HepG2 (cell line): Measurements from ENCODE around the gene MISFA. TPM values are rescaled to one million over a fixed set of nuclear protein-coding genes. Genes with fewer than 3 reads are reported as not detected.

Source experiments
- ATF1 ChIP-seq: IDR thresholded peaks from 2 replicates; pipeline ENCODE4 v1.6.1; 2016; ENCODE audit warnings: mild to moderate bottlenecking, control low read depth
- BRCA1 ChIP-seq: sonication (generic); formaldehyde crosslinking; IDR thresholded peaks from 2 replicates; pipeline ENCODE4 v1.4.0; 2020; ENCODE audit warnings: missing genetic modification reagents
- CHCHD3 ChIP-seq: sonication (generic); formaldehyde crosslinking; IDR thresholded peaks from 2 replicates; pipeline ENCODE4 v1.8.0; 2022; ENCODE audit warnings: mild to moderate bottlenecking, missing genetic modification reagents, moderate library complexity
- DR1 ChIP-seq: sonication (generic); formaldehyde crosslinking; IDR thresholded peaks from 2 replicates; pipeline ENCODE4 v1.8.0; 2021; ENCODE audit warnings: mild to moderate bottlenecking, missing genetic modification reagents, inconsistent platforms
- EEA1 ChIP-seq: sonication (generic); formaldehyde crosslinking; IDR thresholded peaks from 2 replicates; pipeline ENCODE4 v1.5.1; 2020; ENCODE audit warnings: mild to moderate bottlenecking, missing genetic modification reagents, borderline replicate concordance
- EED ChIP-seq: sonication (generic); formaldehyde crosslinking; IDR thresholded peaks from 2 replicates; pipeline ENCODE4 v1.5.0; 2020; ENCODE audit warnings: mild to moderate bottlenecking, missing genetic modification reagents
- ELF4 ChIP-seq: sonication (generic); formaldehyde crosslinking; IDR thresholded peaks from 2 replicates; pipeline ENCODE4 v1.5.0; 2020; ENCODE audit warnings: missing genetic modification reagents, mild to moderate bottlenecking, moderate library complexity, borderline replicate concordance
- EP300 ChIP-seq, 3 experiments: sonication (generic) in 1 of 3; formaldehyde crosslinking in 1 of 3; IDR thresholded peaks; 2 replicates each; pipeline versions ENCODE4 v1.5.1 to v1.6.1; 2011 to 2020; ENCODE audit warnings: low read depth in 2 of 3, low read length in 2 of 3, borderline replicate concordance in 1 of 3, improper control_type of control experiment in 1 of 3, mild to moderate bottlenecking in 1 of 3, missing genetic modification reagents in 1 of 3, moderate library complexity in 1 of 3
- KDM5B ChIP-seq: sonication (generic); formaldehyde crosslinking; IDR thresholded peaks from 2 replicates; pipeline ENCODE4 v1.4.0; 2020; ENCODE audit warnings: missing genetic modification reagents, mild to moderate bottlenecking, borderline replicate concordance
- NRL ChIP-seq: sonication (generic); formaldehyde crosslinking; IDR thresholded peaks from 2 replicates; pipeline ENCODE4 v1.5.0; 2020; ENCODE audit warnings: missing genetic modification reagents, mild to moderate bottlenecking, moderate library complexity, borderline replicate concordance
- PAX8 ChIP-seq: sonication (generic); formaldehyde crosslinking; IDR thresholded peaks from 2 replicates; pipeline ENCODE4 v1.8.0; 2022; ENCODE audit warnings: mild to moderate bottlenecking, missing genetic modification reagents, borderline replicate concordance
- SYNCRIP ChIP-seq: fragments of 200-400 bp; formaldehyde crosslinking; IDR thresholded peaks from 2 replicates; pipeline ENCODE4 v1.6.1; 2018; ENCODE audit warnings: mild to moderate bottlenecking, low read depth, low read length; ENCODE audit not compliant: insufficient read depth
- ZBTB42 ChIP-seq: sonication (generic); formaldehyde crosslinking; IDR thresholded peaks from 2 replicates; pipeline ENCODE4 v1.5.0; 2020; ENCODE audit warnings: mild to moderate bottlenecking, missing genetic modification reagents
- ZBTB7A ChIP-seq: sonication (generic); formaldehyde crosslinking; IDR thresholded peaks from 2 replicates; pipeline ENCODE4 v1.8.0; 2022; ENCODE audit warnings: mild to moderate bottlenecking, missing genetic modification reagents
- ZIK1 ChIP-seq: sonication (generic); formaldehyde crosslinking; IDR thresholded peaks from 2 replicates; pipeline ENCODE4 v1.5.0; 2020; ENCODE audit warnings: mild to moderate bottlenecking, low read depth, missing genetic modification reagents, borderline replicate concordance
- ZNF136 ChIP-seq: sonication (generic); formaldehyde crosslinking; IDR thresholded peaks from 2 replicates; pipeline ENCODE4 v1.8.1; 2022; ENCODE audit warnings: low read depth, mild to moderate bottlenecking, moderate library complexity, missing genetic modification reagents
- ZNF350 ChIP-seq: sonication (generic); formaldehyde crosslinking; IDR thresholded peaks from 2 replicates; pipeline ENCODE4 v1.4.0; 2020; ENCODE audit warnings: mild to moderate bottlenecking, low read depth, missing genetic modification reagents, borderline replicate concordance
- ZNF430 ChIP-seq: sonication (generic); formaldehyde crosslinking; IDR thresholded peaks from 2 replicates; pipeline ENCODE4 v1.9.0; 2021; ENCODE audit warnings: mild to moderate bottlenecking, missing genetic modification reagents
- ZNF501 ChIP-seq: sonication (generic); formaldehyde crosslinking; IDR thresholded peaks from 2 replicates; pipeline ENCODE4 v1.5.1; 2020; ENCODE audit warnings: mild to moderate bottlenecking, moderate library complexity, missing genetic modification reagents
- ZNF616 ChIP-seq: sonication (generic); formaldehyde crosslinking; IDR thresholded peaks from 2 replicates; pipeline ENCODE4 v1.5.0; 2020; ENCODE audit warnings: low read depth, mild to moderate bottlenecking, missing genetic modification reagents
- ZNF747 ChIP-seq: sonication (generic); formaldehyde crosslinking; IDR thresholded peaks from 2 replicates; pipeline ENCODE4 v1.8.1; 2023; ENCODE audit warnings: missing genetic modification reagents, mild to moderate bottlenecking, borderline replicate concordance
- ZNF883 ChIP-seq: sonication (generic); formaldehyde crosslinking; IDR thresholded peaks from 2 replicates; pipeline ENCODE4 v1.5.1; 2020; ENCODE audit warnings: mild to moderate bottlenecking, missing genetic modification reagents; ENCODE audit errors: not compliant biosample characterization
- ZSCAN30 ChIP-seq: sonication (generic); formaldehyde crosslinking; IDR thresholded peaks from 2 replicates; pipeline ENCODE4 v1.5.0; 2020; ENCODE audit warnings: mild to moderate bottlenecking, missing genetic modification reagents
- polyA plus RNA-seq, 8 experiments: library from polyadenylated mRNA; depleted of rRNA in 3 of 8; stranded (reverse) in 7 of 8; unstranded in 1 of 8; fragments of >200 nt; fragmentation: Illumina TruSeq in 4 of 8; extraction: Trizol in 4 of 8; gene quantifications; 2 replicates each; pipeline versions ENCODE4 v1.2.1 to v1.2.3, GENCODE V29; 2011 to 2016; ENCODE audit warnings: low read depth in 4 of 8, missing spikeins in 1 of 8, mixed read lengths in 1 of 8; ENCODE audit not compliant: insufficient read depth in 1 of 8
- total RNA-seq, 5 experiments: library from RNA; depleted of rRNA; stranded (reverse); fragments of >200 nt; fragmentation: Illumina TruSeq; extraction: Trizol; gene quantifications; 2 replicates each; pipeline ENCODE4 v1.2.3, GENCODE V29; 2016; ENCODE audit warnings: low read depth in 1 of 5
- TF ChIP-seq, protein P1 (sequence below): sonication (generic); formaldehyde crosslinking; IDR thresholded peaks from 2 replicates; pipeline ENCODE4 v1.5.1; 2020; ENCODE audit warnings: missing genetic modification reagents, mild to moderate bottlenecking, borderline replicate concordance
- TF ChIP-seq, protein P2 (sequence below): sonication (generic); formaldehyde crosslinking; IDR thresholded peaks from 2 replicates; pipeline ENCODE4 v1.4.0; 2020; ENCODE audit warnings: missing genetic modification reagents

MISFA gene
- total and polyA plus RNA-seq, 2 of the 13 experiments (the other 11 are each of a cell fraction or from before 2014, with no cell fraction given), result 1.4 to 5.4 TPM

DNA sequence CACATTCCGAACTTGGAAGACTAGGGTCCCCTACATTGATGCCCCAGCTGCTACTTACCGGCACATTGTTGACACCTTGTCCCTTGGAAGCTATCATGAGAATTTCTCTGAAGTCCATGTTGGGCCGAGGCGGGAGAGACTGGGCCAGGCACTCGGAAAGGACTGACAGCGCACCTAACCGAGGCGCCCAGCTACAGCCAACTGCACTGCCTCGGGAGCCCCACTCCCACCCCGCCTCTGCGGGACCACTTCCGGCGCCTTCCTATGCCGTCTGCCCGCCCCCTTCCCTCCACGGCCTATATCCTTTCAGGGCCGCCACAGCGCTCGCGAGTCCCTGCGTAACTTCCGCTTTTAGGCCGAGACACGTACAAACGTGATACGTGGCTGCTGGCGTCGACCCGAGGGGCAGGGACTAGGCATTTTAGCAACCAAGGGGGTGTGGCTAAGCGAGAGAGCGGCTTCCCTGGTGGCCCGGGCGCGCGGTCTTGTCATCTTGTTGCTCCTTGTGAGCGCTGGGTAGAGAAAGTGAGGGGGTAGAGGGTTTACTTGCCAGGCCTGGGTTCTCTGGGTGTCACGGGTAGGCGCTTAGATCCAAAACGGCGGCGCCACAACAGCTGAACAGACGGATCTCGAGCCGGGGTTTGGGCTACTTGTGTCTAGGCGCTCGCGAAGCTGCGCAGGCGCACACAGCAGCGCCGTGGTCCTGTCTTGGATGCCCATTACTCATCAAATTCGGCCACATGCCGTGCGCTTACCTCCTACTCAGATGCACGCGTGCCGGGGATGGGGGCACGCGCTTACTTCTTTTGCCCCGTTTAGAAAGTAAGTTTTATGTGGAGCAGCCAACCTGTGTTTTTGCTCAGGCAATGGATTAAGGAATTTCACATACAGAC, 34.8 kb downstream of the MISFA start, which contains the start of gene SPTY2D1 (continued):
- TF ChIP-seq DR1, result peak; percentile 89
- TF ChIP-seq EP300 (IDR thresholded peaks at IDR 0.05; ENCODE audit: low read depth in 2 of 2, low read length in 2 of 2), result peak in 1 of 2 experiments; percentile 40; a peak in 1 of 4 replicates
- no peak for TF ChIP-seq EP300 (CRISPR knock-in tag; IDR thresholded peaks at IDR 0.05; ENCODE audit: borderline replicate concordance)
- 0 out of 2 replicates have a peak, but pooled peaks have one; percentile 9 for TF ChIP-seq BRCA1 (CRISPR knock-in tag)
- TF ChIP-seq EEA1 (CRISPR knock-in tag), result no peak
- peak; percentile 61; the same call in 1 of the 2 replicates for TF ChIP-seq ELF4
- no peak for TF ChIP-seq ZSCAN30 (CRISPR knock-in tag)
- TF ChIP-seq, protein P1, sequence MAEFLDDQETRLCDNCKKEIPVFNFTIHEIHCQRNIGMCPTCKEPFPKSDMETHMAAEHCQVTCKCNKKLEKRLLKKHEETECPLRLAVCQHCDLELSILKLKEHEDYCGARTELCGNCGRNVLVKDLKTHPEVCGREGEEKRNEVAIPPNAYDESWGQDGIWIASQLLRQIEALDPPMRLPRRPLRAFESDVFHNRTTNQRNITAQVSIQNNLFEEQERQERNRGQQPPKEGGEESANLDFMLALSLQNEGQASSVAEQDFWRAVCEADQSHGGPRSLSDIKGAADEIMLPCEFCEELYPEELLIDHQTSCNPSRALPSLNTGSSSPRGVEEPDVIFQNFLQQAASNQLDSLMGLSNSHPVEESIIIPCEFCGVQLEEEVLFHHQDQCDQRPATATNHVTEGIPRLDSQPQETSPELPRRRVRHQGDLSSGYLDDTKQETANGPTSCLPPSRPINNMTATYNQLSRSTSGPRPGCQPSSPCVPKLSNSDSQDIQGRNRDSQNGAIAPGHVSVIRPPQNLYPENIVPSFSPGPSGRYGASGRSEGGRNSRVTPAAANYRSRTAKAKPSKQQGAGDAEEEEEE (CRISPR knock-in tag), result no peak
- TF ChIP-seq ZBTB42 (CRISPR knock-in tag), result 0 out of 2 replicates have a peak, but pooled peaks have one; percentile 82
- no peak for TF ChIP-seq NRL (CRISPR knock-in tag)
- no peak for TF ChIP-seq ZIK1 (CRISPR knock-in tag)
- TF ChIP-seq ZNF501, result peak; percentile 39; the same call in 1 of the 2 replicates
- peak; percentile 41; the same call in 1 of the 2 replicates for TF ChIP-seq EED (CRISPR knock-in tag)
- no peak for TF ChIP-seq PAX8 (CRISPR knock-in tag)
- peak; percentile 84; the same call in 1 of the 2 replicates for TF ChIP-seq KDM5B
- peak; percentile 81; the same call in 1 of the 2 replicates for TF ChIP-seq ZNF430 (CRISPR knock-in tag)
- peak; percentile 92 for TF ChIP-seq ZNF747
- TF ChIP-seq ZNF883 (CRISPR knock-in tag), result peak; percentile 77
- no peak for TF ChIP-seq SYNCRIP
- peak; percentile 82; the same call in 1 of the 2 replicates for TF ChIP-seq ZNF616
- TF ChIP-seq ZBTB7A (CRISPR knock-in tag), result no peak
- no peak for TF ChIP-seq CHCHD3 (CRISPR knock-in tag)
- peak; percentile 98 for TF ChIP-seq ATF1 (CRISPR knock-in tag)
- TF ChIP-seq, protein P2, sequence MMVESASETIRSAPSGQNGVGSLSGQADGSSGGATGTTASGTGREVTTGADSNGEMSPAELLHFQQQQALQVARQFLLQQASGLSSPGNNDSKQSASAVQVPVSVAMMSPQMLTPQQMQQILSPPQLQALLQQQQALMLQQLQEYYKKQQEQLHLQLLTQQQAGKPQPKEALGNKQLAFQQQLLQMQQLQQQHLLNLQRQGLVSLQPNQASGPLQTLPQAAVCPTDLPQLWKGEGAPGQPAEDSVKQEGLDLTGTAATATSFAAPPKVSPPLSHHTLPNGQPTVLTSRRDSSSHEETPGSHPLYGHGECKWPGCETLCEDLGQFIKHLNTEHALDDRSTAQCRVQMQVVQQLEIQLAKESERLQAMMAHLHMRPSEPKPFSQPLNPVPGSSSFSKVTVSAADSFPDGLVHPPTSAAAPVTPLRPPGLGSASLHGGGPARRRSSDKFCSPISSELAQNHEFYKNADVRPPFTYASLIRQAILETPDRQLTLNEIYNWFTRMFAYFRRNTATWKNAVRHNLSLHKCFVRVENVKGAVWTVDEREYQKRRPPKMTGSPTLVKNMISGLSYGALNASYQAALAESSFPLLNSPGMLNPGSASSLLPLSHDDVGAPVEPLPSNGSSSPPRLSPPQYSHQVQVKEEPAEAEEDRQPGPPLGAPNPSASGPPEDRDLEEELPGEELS, result peak; percentile 21; the same call in 1 of the 2 replicates
- TF ChIP-seq ZNF350 (CRISPR knock-in tag), result peak; percentile 85; the same call in 1 of the 2 replicates
- TF ChIP-seq ZNF136, result no peak
